Fibroblast of lung (primary cell): ENCODE measurements around the gene CYTH1.

Experiments used
- EZH2 ChIP-seq: IDR thresholded peaks from 2 replicates; pipeline ENCODE4 v1.5.1; 2012; ENCODE audit warnings: low read length, control low read depth, mild to moderate bottlenecking; ENCODE audit errors: missing control alignments
- TF ChIP-seq, protein P1 (sequence below), 2 donors: IDR thresholded peaks in 1 of 2; conservative IDR thresholded peaks in 1 of 2; 1 replicate in 1 of 2; 2 replicates in 1 of 2; pipeline ENCODE4 v1.5.1; 2011 to 2012; ENCODE audit warnings: low read length in 2 of 2, control low read depth in 1 of 2, inconsistent platforms in 1 of 2, low read depth in 1 of 2, mild to moderate bottlenecking in 1 of 2

GRCh38 chr17:78739331-78739931, 42.6 kb downstream of the CYTH1 start:
- TF ChIP-seq, protein P1, sequence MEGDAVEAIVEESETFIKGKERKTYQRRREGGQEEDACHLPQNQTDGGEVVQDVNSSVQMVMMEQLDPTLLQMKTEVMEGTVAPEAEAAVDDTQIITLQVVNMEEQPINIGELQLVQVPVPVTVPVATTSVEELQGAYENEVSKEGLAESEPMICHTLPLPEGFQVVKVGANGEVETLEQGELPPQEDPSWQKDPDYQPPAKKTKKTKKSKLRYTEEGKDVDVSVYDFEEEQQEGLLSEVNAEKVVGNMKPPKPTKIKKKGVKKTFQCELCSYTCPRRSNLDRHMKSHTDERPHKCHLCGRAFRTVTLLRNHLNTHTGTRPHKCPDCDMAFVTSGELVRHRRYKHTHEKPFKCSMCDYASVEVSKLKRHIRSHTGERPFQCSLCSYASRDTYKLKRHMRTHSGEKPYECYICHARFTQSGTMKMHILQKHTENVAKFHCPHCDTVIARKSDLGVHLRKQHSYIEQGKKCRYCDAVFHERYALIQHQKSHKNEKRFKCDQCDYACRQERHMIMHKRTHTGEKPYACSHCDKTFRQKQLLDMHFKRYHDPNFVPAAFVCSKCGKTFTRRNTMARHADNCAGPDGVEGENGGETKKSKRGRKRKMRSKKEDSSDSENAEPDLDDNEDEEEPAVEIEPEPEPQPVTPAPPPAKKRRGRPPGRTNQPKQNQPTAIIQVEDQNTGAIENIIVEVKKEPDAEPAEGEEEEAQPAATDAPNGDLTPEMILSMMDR (conservative IDR thresholded peaks at IDR 0.05 in 1 of 2, IDR thresholded peaks at IDR 0.05 in 1 of 2; ENCODE audit: low read depth in 1 of 2, low read length in 2 of 2), result no peak
- TF ChIP-seq EZH2, result no peak
